GM12892 (cell line): ENCODE data around the gene IFNK.
A peak's percentile ranks its signal among the peaks of the same experiment; 100 is the strongest.

Experiments
- DNase-seq: peaks from one replicate; pipeline ENCODE4 v3.0.0; 2011; ENCODE audit not compliant: insufficient read length
- FAIRE-seq: peaks from 2 replicates; lab custom pipeline; 2011; peaks lifted over from hg19 to GRCh38; lab: Jason Lieb, UNC
- POLR2A ChIP-seq: IDR thresholded peaks from 2 replicates; pipeline ENCODE4 v1.6.1; 2011; ENCODE audit warnings: low read depth, low read length, control low read depth
- POLR2AphosphoS5 ChIP-seq: IDR thresholded peaks from 2 replicates; pipeline ENCODE4 v1.6.1; 2011; ENCODE audit warnings: low read depth, low read length, control low read depth
- TAF1 ChIP-seq: IDR thresholded peaks from 2 replicates; pipeline ENCODE4 v1.6.1; 2011; ENCODE audit warnings: low read depth, mild to moderate bottlenecking, control low read depth, low read length, borderline replicate concordance

IFNK gene

DNA sequence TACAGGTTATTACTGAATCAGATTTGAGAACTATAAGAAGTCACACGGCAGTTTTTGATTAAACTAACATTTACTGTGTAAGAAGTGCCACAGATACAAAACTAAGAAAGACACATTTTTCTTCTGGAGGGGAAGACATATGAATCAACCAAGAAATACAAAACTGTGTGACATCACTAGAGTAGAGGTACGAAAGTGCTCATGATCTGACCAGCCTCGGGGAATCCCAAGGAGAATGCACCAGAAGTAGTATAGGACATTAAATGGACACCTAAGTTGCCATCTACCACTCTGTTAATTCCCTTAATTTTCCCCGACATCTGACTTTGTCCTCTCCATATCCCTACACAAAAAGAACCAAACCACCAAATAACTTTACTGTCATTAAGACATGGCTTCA, 5.3 kb upstream of the IFNK start:
- DNase-seq (no peak), FAIRE-seq (no peak)
- no peak for TF ChIP-seq POLR2AphosphoS5
- TF ChIP-seq POLR2A: no peak
- no peak for TF ChIP-seq TAF1

DNA sequence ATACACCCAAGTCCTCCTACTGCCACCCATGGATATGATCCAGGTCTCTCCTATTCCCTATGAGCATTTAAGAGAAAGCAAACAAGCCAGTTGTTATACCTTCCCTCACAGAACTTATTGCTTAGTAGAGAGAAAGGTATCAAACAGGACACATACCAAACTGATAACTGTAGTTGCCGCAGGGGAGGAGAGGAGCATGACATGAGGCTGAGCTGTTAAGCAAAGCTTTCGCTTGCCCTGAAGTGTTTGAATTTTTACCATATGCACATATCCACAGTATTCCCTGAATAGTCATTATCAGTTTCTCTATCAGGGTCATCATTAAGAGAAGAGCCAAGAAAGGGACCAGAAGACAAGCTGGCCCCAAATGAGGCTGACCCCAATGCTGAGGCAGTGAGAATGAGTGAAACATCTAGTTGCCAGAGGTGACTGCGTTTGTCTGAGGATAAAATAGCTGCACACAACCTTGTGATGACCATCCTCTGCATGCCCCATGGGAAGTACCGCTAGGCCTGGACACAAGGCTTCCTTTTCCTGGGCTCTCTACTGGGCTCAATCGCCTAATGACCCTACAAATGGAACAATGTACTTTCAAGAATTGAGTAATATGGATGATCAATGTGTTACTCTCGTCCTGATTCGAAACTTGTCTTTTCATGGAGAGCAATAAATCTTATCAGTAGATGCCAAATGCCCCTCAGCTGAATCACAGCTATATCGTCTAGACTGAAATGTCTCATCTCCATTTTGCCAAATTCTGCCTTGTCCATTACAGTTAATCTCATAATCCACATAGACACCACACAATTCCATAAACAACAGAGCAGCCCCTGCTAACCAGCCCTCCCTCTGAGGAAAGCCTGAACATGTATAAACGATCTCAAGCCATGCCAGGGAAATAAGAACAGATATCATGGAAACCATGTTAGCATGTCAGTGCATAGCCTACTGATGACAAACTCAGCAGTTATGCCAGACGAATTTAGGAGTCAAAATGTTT, 4.3 kb upstream of the IFNK start:
- DNase-seq (no peak), FAIRE-seq (no peak)
- TF ChIP-seq TAF1 (no peak), POLR2A (no peak), POLR2AphosphoS5 (no peak)

DNA sequence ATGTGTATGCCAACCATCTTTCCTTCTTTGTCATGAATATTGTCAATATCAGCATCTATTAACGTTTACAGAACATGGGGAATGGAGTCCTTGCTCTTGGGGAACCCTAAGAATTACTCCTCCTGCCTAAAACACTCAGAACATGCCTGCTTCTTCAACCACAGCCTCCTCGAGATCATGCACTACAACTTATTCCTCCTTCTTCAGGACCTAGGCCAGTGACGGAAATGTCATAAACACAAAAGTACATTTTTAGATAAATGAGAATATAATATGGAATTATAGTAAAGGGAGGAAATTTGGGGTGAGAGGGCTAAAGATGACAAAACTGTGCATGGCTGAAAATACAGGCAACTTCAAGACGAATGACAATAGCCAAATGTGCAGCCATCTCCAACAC, 3.1 kb upstream of the IFNK start:
- TF ChIP-seq POLR2A (no peak), POLR2AphosphoS5 (no peak), TAF1 (no peak)
- FAIRE-seq: no peak
- DNase-seq: no peak

DNA sequence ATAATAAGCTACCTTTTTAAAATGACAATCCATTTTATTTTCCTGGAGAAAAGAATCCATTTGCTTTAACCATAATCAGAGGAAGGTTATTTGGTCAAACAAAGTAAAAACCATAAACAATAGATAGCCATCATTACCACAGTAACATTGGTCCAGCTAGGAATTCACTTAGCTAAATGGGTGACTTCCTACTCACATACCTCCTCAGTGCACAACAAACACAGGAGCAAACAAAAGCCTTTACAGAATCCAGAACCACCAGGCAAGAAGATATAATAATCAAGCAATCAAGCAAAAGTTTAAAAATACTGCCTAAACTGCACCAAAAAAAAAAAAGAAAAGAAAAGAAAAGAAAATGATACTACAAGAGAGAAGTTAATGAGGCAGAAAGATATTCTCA, 949 bp upstream of the IFNK start:
- DNase-seq: no peak
- FAIRE-seq: no peak
- TF ChIP-seq POLR2AphosphoS5: no peak

DNA sequence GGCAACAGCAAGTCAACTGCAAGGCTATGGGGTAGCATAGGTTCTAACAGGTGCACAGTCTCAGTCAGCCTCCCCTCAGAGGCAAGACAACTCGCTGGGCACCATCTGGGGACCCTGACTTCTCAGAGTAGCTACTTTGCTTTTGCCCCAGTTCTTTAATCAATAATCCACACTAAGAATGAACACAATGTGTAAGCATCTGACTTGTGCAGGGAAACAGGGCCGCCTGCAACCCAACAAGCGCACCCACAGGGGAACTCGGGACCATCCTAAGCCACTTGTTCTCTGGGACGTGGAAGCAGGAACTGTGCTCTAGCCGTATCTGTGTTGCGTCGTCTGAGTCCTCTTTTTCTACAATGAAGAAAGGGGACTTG, 3.6 kb downstream of the IFNK start:
- TF ChIP-seq POLR2A: no peak
- no peak for DNase-seq
- FAIRE-seq: no peak

DNA sequence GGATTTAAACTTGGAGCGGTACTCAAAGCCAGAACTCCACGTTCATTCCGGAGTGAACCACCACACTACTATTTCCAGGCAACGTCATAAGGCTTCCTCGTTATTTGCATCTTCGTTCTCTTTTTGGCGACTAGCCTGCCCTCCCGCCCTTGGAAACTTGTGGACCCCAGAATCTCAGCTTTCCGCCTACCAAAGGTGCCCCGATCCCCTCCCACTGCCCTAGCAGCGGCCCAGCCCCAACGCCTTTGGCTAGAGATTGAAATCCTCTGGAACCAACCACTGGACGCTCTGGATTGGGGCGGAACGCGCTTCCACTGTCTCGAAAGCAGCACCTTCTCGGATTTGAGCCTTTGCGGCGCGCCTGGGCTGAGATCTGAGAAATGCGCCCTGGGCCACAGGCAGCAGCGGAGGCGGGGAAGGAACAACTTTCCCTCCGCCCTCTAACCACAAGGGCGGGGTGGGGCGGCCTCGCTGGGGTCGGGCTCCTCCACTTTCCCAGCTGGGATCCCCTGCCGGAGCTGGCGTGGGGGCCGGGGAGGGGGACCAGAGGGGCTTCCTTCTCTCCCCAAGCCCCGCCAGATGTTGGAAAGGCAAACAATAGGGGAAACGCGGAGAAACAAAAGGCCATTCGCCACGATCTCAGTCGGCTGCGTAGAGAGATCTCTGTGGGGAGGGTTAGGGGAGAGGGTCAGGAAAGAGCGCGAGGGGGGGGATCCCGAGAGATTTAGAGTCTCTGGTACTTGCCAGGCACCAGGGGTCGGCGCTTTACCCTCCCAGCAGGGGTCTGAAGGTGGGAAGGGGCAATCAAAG, 4.2 kb downstream of the IFNK start:
- no peak for TF ChIP-seq POLR2A
- TF ChIP-seq TAF1: no peak
- TF ChIP-seq POLR2AphosphoS5: no peak
- peak; percentile 36 for DNase-seq
- no peak for FAIRE-seq

DNA sequence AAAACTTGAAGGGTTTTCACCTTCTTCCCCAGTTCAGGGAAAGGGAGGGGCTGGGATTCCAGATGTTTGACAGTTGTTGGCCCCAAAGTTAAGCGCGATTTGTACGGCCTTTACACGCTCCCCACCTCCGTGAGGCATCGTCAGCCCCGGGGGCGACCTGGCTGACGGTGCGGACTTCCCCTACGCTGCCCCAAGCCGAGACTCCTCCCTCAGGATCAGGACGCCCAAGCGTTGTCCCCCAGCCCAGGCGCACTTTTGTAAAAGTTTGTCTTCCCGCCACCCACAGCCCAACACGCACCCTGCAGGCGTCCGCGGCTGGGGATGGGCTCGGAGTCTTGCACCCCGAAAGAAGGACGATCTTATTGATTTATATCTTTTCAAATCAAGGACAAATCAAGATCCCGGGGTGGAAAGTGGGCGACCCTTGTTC, 4.8 kb downstream of the IFNK start:
- peak; percentile 44 for DNase-seq
- peak; percentile 27 for FAIRE-seq
- TF ChIP-seq POLR2AphosphoS5 (no peak), POLR2A (no peak)

DNA sequence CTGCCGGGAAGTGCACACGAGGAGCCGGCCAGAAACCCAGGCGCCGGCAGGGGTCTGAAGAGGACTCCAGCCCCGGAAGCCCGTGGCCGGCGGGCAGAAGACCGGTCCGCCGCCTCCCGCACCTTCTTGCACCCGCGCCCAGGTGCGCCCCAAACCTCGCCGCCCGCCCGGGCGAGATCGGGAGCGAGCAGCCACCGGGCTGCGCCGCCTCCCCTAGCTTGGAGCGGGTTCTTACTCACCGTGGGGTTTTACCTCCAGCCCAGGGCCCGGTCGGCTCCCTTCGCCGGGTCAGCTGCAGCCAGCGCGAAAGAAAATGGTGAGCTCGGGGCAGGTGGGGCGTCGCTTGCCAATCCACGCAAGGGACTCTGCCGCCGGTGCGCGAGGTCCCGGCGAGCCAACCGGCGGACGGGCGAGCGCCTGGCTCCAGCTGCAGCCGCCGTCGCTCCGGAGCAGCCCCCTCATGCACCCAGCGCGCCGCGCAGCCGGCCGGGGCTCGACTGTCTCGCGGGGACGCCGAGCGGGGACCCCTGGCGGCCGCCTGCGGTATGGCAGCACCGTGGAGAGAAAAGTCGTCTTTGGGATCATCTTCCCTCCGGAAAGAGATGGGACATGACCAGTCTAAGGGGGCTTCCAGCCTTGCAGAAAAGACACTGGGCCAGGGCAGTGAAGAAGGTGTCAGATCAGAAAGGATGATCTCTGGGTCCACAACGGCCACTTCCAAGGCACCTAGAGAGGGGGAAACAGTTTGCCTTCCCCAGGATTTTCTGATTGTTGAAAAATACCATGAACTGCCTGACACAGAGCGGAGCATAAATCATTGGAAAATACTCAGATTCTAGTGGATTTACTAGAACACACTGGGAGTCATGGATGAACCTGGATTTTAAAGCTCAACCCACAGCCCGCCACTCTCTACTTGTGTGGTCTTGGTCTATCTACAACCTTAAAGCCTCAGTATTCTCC, 5.5 kb downstream of the IFNK start, which contains the start of gene MOB3B:
TSS of gene MOB3B (minus strand) at position 499 of the 963 bp plus-strand sequence. CDS start 74,264 bp downstream, outside the sequence.
- TF ChIP-seq POLR2A (no peak), POLR2AphosphoS5 (no peak), TAF1 (no peak)
- DNase-seq (peak; percentile 75), FAIRE-seq (peak; percentile 90)

DNA sequence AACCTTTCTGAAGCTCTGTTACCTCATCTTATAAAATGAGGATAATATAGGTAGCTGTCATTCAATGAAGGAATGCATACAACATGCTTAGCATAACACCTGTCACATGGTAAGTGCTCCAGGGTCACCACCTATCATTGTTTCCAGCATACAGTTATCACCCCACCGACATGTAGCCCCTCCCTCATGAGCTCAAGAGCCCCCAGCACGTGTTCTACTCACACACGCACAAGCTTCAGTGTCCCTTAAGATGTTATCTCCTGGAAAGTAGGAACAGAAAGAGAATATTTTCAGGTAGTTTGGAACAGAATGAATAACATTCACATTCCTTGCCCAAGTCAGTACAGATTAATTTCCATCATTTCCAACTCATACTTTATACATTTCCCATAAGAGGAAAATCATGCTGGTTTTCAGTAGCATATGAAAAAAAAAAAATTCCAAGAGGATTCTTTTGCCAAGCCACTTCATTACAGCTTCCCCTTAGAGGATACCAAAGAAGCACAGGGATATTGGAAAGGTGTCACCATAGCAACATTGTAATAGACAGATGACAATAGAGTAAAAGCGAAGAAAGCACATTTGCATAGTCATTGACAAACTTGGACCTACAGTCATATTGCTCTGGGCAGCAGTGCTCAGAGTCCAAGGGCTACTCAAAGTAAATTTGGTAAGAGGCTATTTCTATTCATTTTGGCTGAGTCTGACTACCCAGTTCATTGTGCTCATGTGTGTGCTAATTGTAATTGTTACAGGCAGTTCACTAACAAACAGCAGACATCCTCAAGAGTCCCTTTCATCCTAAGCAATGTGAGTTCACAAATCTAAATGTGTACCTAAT, 7.0 kb downstream of the IFNK start:
- DNase-seq (no peak), FAIRE-seq (no peak)
- TF ChIP-seq POLR2A: no peak

DNA sequence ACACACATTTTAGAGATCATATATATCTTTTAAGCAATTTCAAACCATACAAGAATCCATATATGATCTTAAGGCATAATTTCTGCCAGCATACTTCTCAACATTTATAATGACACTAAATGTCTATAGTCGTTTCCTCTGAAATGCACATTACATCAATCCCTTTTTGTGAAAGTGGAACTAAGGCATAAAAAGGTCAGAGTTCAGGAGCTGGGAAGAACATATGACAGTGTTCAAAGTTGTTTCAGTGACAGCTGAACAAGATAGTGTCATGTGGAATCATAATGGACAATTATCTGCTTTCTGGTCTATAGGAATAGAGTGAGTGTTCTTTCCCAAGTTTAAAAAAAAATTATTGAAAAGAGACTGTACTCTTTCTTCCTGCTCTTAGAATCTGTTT, 8.0 kb downstream of the IFNK start:
- no peak for FAIRE-seq

More for the DNA sequence above, 8.0 kb downstream of the IFNK start:
- no peak for TF ChIP-seq POLR2AphosphoS5
- TF ChIP-seq POLR2A: no peak
- TF ChIP-seq TAF1: no peak
- no peak for DNase-seq
